Measurements from ENCODE around the gene ARAP2.
"Not testable (repeated sequence)": the region's sequence is repeated elsewhere in the genome, so short reads cannot be mapped to it uniquely, and the experiment has no call there.

ARAP2 gene

DNA sequence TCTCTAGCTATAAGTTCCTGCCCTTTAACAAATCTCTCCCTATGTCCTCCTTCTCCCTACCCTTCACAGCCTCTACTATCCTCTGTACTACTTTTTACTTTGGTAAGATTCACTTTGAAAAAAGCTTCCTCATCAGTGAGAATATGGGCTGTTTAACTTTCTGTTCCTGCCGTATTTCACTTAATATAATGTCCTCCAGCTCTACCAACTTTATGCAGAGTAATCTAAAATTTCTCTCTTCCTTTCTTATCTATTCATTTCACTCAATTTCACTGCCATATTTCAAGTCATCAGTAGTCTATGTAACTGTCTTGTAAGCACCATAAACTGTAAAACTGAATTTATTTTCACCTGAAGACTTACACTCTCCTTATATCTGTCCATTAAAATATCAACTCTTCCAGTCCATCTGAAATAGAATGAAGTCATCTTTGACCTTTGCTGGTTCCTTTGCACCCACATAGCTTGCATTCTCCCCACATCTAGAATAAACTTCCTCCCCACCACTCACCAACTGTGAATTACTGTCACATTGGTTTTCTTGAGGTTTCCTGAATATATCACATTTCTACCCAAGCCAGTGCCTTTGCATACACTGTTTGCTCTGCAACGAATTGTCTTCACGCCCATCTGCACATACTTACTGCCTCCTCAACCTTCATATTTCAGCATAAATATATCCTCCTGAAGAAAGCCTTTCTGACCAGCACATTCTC, 54.6 kb downstream of the ARAP2 start:
- in situ Hi-C loops (cut with MboI; ENCODE audit: low sequenced_read_pairs) = no loop called here

DNA sequence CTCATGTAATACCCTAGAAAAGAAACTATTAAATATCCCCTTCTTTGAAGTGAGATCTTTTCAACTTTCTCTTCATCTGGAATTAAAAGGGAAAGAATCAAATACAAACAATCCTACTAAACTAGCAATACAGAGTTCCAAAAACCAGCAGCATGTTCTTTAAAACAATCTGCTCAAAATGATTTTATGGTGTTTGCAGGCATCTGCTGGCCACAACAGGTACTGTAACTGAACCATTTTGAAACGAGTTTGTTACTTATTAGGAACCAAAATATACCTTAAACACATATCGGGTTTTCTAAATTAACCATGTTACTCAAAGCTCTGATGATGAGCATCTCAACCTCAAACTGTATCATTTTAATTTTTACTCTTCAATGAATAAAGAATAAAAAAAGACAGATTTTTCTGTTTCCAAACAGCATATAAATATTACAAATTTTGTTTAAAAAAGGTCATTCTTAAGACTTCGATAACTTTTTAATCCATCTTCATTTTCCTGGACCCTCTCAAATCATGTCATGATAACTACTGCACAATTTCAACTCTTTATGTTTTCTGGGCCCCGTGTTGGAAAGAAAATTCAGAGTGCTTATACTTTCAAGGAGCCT, 56.5 kb downstream of the ARAP2 start:
- in situ Hi-C loops (cut with MboI; ENCODE audit: low sequenced_read_pairs) = no loop called here

DNA sequence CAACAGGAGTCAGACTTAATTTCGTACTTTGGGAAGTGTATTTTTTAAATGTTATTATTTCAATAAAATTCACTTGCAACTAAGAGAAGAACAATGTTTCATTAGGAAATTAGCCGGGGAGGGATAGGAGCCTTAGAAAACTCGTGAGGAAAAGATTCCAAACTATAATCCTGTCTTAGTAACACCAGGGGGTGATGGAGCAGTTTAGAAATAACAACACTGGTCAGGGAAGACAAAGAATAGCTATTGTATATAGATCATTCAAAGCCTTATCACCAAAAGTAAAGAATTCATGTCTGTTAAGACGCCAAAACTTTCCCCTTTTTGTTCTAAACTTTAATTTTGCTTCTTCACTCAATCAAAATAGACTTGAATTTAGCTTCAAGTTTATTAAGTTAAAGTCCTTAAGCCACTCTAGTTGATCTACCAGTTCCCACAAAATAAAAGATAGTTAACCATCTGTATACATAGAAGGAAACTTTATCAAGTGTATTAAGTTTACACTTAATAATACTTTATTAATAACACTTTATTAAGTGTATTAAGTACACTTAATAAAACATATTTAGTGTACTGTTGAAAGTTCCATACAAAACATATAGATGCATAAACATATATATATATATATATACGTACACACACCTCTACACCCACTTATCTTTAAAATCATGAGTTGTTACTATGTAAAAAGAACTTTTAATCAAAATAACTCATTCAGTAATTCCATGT, 60.5 kb downstream of the ARAP2 start:
- in situ Hi-C loops (cut with MboI; ENCODE audit: low sequenced_read_pairs) = no loop called here

DNA sequence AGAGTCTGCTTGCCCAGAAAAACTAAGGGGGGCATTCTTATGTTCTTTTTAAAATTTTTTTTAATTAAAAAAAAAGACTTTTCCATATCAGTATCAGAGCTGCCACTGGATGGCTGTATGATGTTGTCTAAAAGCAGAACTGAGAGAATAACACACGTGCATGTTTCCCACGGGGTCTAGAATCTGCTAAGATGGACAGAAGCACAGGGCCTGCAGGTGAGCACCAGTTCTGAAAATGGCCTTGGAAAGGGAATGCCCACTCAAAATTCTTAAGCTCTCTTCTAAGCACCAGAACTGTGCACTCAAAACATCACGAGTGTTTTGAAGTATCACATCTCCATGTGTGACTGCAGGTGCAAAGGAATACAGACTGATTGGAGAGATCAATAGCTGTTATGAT, 61.1 kb downstream of the ARAP2 start:
- in situ Hi-C loops (cut with MboI; ENCODE audit: low sequenced_read_pairs) = no loop called here

DNA sequence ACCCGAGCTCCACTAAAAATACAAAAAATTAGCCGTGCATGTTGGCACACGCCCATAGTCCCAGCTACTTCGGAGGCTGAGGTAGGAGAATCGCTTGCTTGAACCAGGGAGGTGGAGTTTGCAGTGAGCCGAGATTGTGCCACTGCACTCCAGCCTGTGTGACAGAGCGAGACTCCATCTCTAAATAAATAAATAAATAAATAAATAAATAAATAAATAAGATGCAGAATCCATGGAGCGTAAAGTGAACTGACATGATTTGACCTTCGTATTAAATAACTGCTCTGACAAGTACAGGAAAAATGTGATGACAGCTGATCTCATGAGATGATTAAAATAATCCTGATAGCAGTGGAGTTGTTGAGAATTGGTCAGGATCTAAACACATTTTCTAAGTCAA, 62.0 kb downstream of the ARAP2 start:
- in situ Hi-C loops (cut with MboI; ENCODE audit: low sequenced_read_pairs) = not testable (repeated sequence)

DNA sequence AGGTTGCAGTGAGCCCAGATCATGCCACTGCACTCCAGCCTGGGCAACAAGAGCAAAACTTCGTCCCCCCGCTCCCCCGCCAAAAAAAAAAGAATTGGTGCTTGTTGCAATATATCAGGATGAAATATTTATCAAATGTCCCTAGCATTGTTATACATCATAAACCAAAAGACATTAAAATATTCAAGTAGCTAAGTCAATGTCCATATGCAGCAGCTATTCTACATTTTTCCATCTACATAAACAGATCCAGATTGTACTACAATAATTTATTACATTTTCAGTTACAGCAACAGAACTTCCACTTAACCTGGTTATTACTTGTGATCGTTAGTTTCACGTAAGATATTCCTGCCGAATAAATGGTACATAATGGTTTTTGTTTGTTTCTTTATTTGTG, 64.1 kb downstream of the ARAP2 start:
- in situ Hi-C loops (cut with MboI; ENCODE audit: low sequenced_read_pairs) = no loop called here

DNA sequence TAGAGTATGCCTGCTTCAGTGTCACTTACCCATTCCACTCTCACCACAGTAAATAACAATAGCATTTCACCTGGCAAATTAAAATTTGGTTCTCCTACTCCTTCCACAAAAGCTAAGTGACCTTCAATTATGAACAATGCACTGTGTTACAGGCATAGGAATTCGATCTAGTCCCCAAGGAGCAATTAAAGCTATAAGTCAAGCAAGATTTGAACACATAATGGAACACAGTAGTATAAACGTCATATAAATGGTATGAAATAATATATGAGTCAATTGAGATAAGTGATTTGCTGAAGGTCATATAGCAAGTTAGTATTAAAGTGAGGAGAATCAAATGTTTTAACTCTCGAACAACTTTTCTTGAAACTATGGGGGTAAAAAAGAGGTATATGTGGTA, 65.8 kb downstream of the ARAP2 start:
- in situ Hi-C loops (cut with MboI; ENCODE audit: low sequenced_read_pairs) = no loop called here

DNA sequence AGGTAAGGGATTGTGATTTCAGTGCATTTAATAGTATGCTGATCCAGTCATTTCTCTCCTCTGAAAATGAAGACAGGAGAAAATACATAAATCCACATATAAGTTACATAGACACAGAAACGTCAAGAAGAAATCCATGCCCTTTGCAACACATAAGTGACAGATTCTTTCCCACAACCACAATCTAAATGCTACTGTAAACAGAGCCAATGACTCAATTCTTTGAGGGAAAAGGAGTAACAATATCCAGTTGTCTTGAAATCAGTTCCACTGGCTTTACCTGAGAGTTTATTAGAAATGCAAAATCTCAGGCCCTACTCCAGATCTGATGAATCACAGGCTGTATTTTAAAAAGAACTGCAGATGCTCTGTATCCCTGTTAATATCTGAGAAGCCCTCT, 66.4 kb downstream of the ARAP2 start:
- in situ Hi-C loops (cut with MboI; ENCODE audit: low sequenced_read_pairs) = no loop called here

DNA sequence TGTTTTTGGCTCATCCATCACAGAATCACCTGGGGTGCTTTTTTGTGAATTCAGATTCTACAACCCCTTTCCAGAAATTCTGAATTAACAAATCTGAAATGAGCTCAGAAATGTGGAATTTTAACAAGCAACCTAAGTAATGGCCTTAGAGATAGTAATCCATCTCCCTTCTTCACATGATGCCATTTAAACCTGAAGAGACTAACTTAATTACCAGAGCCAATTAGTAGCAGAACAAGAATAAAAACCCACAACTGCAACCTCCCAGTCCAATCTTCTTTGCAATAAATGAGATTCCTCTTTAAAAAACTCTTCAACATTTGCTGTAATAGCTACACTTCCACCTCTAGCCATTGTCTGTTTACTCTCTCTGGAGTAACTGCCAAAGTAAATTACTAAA, 69.7 kb downstream of the ARAP2 start:
- in situ Hi-C loops (cut with MboI; ENCODE audit: low sequenced_read_pairs) = no loop called here

DNA sequence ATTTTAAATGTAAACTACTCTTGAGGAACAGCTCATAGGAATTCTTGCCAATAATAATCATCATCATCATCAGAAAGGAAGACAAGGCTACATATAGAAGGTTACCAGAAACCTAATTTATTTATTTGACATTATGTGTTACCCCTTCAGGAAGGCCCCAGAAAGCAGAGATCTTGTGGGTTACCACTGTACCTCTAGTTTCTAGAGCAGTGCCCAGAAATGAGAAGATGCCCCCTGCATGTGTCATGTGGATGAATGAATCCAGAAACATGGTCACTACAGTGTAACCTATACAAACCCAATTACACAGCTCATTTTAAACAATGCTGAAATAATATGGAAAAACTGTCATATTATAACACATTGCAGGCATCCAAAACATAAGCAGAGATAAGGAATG, 70.4 kb downstream of the ARAP2 start:
- in situ Hi-C loops (cut with MboI; ENCODE audit: low sequenced_read_pairs) = no loop called here

DNA sequence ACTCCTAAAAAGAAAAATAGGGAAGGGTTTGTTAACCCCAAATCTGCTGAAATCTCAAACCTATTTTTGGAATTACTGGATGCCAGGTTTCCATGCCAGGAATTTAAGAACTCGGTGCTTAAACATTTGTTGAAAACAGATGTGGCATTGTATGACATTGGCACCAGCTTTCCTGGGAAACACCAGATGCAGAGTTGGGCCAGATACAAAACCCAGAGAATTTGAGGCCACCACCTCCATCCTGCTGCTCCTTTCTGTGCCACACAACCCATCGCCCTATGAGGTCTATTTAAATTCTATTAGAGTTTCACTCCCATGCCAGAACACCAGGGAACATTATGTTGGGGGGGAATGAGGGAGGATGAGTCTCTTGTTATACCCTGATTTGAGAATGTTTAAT, 71.7 kb downstream of the ARAP2 start:
- in situ Hi-C loops (cut with MboI; ENCODE audit: low sequenced_read_pairs) = no loop called here

DNA sequence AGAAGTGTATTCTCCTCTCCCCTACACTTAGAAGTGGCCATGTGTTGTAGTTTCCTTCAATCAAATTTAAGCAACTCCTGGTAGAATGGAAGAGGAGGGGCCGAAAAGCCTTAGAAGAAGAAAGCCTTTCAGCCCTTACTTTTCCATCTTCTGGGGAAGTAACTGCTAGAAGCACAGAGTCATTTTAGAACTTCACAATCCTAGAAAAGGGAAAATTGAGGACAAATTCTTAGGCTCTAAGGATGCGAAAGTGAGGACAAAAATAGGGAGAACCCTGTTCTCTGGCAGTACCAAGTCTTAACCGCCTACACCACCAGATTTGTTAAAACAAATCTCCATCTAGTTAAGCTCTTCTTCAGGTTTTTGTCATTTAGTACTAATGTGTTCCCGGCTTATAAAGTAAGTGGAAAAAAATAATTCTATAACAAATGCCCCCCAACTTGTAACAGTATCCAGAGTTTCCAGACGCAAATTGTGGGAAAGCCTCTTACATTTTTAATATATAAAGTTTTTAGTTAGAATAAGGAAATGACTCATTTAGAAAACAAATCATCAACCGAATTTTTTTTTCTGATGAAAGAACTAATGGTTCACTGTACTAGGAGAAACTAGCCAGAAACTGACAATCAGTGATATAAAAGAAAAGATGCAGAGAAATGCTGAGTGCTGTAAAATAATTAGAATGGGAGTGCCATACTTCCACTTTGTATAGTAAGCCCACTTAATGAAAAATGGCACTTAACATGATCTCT, 76.0 kb downstream of the ARAP2 start:
- in situ Hi-C loops (cut with MboI; ENCODE audit: low sequenced_read_pairs) = no loop called here

DNA sequence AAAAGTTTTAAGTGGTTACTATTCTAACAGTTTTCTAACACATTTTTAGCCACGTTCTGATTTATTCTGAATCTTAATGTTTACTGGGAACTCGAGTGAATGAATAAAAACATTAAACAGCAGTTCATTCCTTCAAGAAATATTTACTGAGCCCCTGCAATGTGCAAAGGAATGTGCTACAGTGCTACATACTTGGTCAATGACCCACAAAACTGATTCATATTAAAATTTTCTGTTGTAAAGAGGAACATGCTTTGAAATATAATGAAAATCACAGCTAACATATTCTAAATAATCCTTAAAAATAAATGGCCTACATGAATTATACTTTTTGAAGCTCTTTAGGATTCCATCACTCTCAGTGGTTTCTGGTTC, 78.7 kb downstream of the ARAP2 start:
- in situ Hi-C loops (cut with MboI; ENCODE audit: low sequenced_read_pairs) = no loop called here

DNA sequence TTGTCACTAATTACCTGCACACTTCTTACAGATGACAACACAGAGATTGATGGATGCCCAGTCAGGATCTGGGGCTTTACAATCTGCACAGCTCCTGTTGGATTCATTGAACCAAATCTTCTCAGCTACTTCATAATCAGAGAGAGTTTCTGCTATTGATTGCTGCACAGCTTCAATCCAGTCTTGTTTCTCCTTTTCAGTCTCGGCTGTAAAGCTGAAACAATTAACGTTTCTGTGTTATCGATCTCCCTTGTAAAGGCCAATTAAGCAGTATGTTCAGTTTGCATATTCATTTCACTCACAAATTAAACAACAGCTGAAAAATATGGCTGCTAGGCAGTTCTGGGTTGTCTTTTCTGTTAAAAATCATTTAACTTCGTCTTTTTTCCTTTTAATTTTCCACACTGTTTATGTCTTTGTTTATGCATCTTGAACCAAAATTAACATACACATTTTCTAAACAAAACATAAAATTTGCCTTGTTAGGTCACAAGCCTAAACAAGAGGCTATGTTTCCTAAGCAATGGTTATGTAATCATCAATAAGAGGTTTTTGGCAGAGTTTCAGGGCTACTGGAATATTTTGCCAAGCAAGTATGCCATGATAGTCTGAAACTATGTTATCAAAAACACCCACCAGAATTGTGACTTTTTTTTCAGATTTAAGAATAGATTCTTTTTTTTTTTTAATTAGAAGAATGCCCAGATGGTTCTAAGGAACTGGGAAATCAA, 79.2 kb downstream of the ARAP2 start:
- in situ Hi-C loops (cut with MboI; ENCODE audit: low sequenced_read_pairs) = no loop called here

DNA sequence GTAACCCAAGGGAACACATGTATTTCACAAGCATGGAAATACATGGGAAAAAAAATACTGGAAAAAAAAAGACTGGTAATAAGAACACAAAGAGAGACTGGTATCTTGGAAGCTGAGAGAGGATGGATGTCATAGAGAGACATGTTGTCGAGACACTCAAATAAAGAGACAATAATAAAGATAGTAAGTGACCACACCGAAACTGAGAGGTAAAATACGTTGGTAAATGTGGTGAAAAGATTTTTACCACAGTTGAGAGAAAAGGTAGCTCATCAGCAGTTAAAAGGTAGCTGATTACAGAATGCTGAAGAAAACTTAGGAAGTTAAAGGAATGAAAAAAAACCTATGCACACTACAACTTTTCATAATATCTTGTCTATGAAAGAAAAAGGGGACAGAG, 81.1 kb downstream of the ARAP2 start:
- in situ Hi-C loops (cut with MboI; ENCODE audit: low sequenced_read_pairs) = no loop called here

DNA sequence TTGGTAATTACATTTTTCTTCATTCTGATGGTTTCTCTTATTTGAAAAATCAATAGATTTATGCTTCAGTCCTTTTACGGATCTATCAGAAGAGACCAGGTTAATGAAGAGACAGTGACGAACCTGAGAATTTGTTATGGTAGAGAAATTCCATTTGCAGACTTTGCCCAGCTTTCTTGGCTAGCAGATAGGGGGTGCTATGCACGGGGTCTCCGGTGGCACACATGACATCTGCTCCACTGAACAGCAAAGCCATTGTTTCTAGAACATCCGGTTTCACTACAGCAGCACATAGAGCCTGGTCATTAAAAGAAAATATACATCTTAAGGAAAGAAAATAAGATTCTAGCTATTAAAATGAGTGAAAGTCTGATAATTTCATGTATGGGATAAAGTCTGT, 85.1 kb downstream of the ARAP2 start:
- in situ Hi-C loops (cut with MboI; ENCODE audit: low sequenced_read_pairs) = no loop called here

DNA sequence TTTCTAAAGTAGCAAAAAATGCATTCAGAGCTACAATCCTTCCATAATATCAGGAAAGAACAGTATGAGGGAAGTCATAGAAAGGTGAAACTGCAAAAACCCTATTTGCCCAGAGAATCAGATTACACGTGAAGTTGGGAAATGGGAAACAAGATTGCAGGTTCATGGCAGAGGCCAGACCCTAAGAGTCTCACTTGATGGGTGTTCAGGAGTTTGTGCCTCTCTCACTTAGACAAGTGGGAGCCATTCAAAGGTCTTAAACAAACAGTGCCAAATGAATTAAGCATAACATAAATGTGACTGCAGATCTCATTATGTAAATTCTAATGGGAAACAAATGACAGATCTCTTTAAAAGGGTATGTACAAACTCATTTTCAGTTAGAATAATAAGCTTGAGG, 91.6 kb downstream of the ARAP2 start:
- in situ Hi-C loops (cut with MboI; ENCODE audit: low sequenced_read_pairs) = no loop called here

DNA sequence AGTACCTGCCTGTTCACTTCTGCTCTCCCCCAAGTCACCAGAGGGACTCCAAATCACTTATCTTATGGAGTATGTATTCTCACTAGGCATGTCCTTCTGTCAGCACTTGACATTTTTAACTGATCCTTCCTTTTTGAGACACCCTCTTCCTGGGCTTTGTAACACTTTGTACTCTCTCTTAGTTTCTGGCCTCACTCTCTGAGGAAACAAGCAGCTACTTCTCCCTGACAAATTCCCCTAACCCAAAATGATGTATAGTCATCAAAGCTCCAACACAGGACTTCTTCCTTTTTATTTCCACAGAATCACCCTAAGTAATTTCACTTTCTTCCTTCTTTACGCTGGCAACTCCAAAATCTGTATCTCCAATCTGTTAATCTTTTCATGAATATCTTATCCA, 101.8 kb downstream of the ARAP2 start:
- in situ Hi-C loops (cut with MboI; ENCODE audit: low sequenced_read_pairs) = no loop called here

DNA sequence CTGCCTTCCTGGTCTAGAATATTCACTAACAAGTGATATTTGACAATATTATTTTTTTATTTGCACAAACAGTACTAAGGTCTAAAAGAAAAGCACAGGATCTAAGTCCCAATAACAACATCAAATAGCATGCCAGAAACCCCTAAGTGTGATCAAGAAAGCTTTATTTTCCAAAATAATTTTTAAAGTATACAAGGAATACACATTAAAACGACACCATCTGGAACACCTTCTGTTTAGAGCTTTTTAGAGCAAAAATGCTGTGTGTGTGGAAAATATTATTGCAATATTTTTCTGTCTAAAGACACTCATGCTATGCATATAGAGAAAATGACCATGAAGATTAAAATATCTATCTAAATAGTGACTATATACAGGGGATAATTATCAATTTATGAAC, 103.1 kb downstream of the ARAP2 start:
- in situ Hi-C loops (cut with MboI; ENCODE audit: low sequenced_read_pairs) = no loop called here

DNA sequence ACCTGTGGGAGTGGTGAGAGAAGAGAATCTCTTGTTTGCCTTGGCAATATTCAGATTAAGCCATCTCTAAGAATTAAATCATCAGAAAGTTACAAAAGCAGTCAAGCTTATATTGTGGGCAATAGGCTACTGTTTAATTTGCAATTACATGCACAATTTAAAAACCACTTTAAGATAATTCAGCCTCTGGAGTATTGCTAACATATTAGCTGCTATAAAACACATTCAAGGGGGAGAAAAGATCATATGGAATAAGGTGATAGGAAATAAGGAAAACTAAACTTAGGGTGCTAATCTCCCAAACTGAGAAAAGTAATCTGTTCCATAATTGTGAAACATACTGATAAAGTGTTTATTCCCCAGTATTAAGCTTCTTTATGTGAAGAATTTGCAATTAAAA, 103.9 kb downstream of the ARAP2 start:
- in situ Hi-C loops (cut with MboI; ENCODE audit: low sequenced_read_pairs) = no loop called here

DNA sequence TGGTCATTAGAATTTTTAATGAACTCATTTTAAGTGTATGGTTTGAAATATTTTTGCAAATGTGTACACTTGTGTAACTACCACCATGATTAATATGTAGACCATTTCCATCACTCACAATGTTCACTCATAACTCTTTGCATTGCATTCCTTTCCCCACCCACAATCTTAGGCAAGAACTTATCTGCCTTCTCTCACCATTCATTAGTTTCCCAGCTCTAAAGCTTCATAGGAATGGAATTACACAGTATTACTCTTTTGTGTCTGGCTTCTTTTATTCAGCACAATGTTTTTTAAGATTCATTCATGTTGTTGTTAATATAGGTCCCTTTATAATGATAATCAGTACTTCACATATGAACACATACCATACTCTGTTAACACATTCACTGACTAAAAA, 106.1 kb downstream of the ARAP2 start:
- in situ Hi-C loops (cut with MboI; ENCODE audit: low sequenced_read_pairs) = no loop called here

Data from HL-60/S4 treated with phorbol 12-myristate 13-acetate at 8.2 ng/mL for 4 days and 3 days (cell line).